KOPT-K1 (cell line): Measurements from ENCODE around the gene APBA1.

ENCODE experiments used
- H3K27ac ChIP-seq: fragments of 200-600 bp; sonication (generic); 2 replicates; pipeline ENCODE4 v1.5.1; 2016; ENCODE audit warnings: antibody characterized with exemption, mild to moderate bottlenecking, low read depth, low read length; ENCODE audit not compliant: poor library complexity, severe bottlenecking
- H3K36me3 ChIP-seq: fragments of 200-600 bp; sonication (generic); 2 replicates; pipeline ENCODE4 v1.5.1; 2017; ENCODE audit warnings: antibody characterized with exemption, mild to moderate bottlenecking, low read length, moderate library complexity; ENCODE audit not compliant: insufficient read depth
- H3K9me3 ChIP-seq: fragments of 200-600 bp; sonication (generic); 2 replicates; pipeline ENCODE4 v1.5.1; 2017; ENCODE audit warnings: antibody characterized with exemption, low read length, mild to moderate bottlenecking; ENCODE audit not compliant: insufficient read depth, poor library complexity, severe bottlenecking

Gene APBA1

GRCh38 chr9:69476016-69476415 is 196.2 kb downstream of the APBA1 start:
- Histone ChIP-seq H3K9me3 (no peaks in the 10 kb centered on the region), H3K27ac (no peak overlapping the region), H3K36me3 (no peaks in the 10 kb centered on the region)

- Histone ChIP-seq H3K27ac (no peak overlapping the region), H3K9me3 (no peaks in the 10 kb centered on the region), H3K36me3 (no peaks in the 10 kb centered on the region)
These were observed 197.3 kb downstream of the APBA1 start for GRCh38 chr9:69474821-69475220.

- no peaks in the 10 kb centered on the region for H3K9me3 ChIP-seq
- H3K27ac ChIP-seq = no peak overlapping the region
- no peaks in the 10 kb centered on the region for H3K36me3 ChIP-seq
These were observed 200.0 kb downstream of the APBA1 start for GRCh38 chr9:69472101-69472620.

GRCh38 chr9:69471433-69471832 is 200.7 kb downstream of the APBA1 start:
- H3K9me3 ChIP-seq = no peaks in the 10 kb centered on the region
- H3K36me3 ChIP-seq = no peaks in the 10 kb centered on the region
- no peak overlapping the region for H3K27ac ChIP-seq

GRCh38 chr9:69470186-69470977 is 201.8 kb downstream of the APBA1 start:
- Histone ChIP-seq H3K27ac (no peak overlapping the region), H3K36me3 (no peaks in the 10 kb centered on the region), H3K9me3 (no peaks in the 10 kb centered on the region)

- Histone ChIP-seq H3K9me3 (no peaks in the 10 kb centered on the region), H3K27ac (no peak overlapping the region), H3K36me3 (no peaks in the 10 kb centered on the region)
These were observed 203.0 kb downstream of the APBA1 start for GRCh38 chr9:69469136-69469535.

- Histone ChIP-seq H3K9me3 (no peaks in the 10 kb centered on the region), H3K27ac (no peak overlapping the region), H3K36me3 (no peaks in the 10 kb centered on the region)
These were observed 203.8 kb downstream of the APBA1 start for GRCh38 chr9:69468380-69468779.

GRCh38 chr9:69466151-69466550 is 206.0 kb downstream of the APBA1 start:
- H3K36me3 ChIP-seq = no peaks in the 10 kb centered on the region
- H3K9me3 ChIP-seq = no peaks in the 10 kb centered on the region
- H3K27ac ChIP-seq = no peak overlapping the region

- Histone ChIP-seq H3K27ac (no peak overlapping the region), H3K9me3 (no peaks in the 10 kb centered on the region), H3K36me3 (no peaks in the 10 kb centered on the region)
These were observed 206.7 kb downstream of the APBA1 start for GRCh38 chr9:69465473-69465872.

- Histone ChIP-seq H3K36me3 (no peaks in the 10 kb centered on the region), H3K9me3 (no peaks in the 10 kb centered on the region), H3K27ac (no peak overlapping the region)
These were observed 208.6 kb downstream of the APBA1 start for GRCh38 chr9:69463497-69464068.

- Histone ChIP-seq H3K9me3 (no peaks in the 10 kb centered on the region), H3K36me3 (no peaks in the 10 kb centered on the region), H3K27ac (no peak overlapping the region)
These were observed 209.8 kb downstream of the APBA1 start for GRCh38 chr9:69462394-69462793.

- H3K9me3 ChIP-seq = no peaks in the 10 kb centered on the region
- no peaks in the 10 kb centered on the region for H3K36me3 ChIP-seq
- H3K27ac ChIP-seq = no peak overlapping the region
These were observed 210.9 kb downstream of the APBA1 start for GRCh38 chr9:69461103-69461887.

- Histone ChIP-seq H3K9me3 (no peaks in the 10 kb centered on the region), H3K36me3 (no peaks in the 10 kb centered on the region), H3K27ac (no peak overlapping the region)
These were observed 212.2 kb downstream of the APBA1 start for GRCh38 chr9:69460012-69460411.

- H3K27ac ChIP-seq = no peak overlapping the region
- H3K36me3 ChIP-seq = no peaks in the 10 kb centered on the region
- H3K9me3 ChIP-seq = no peaks in the 10 kb centered on the region
These were observed 214.0 kb downstream of the APBA1 start for GRCh38 chr9:69458176-69458575.

GRCh38 chr9:69456201-69456600 is 216.0 kb downstream of the APBA1 start:
- no peaks in the 10 kb centered on the region for H3K36me3 ChIP-seq
- no peaks in the 10 kb centered on the region for H3K9me3 ChIP-seq
- H3K27ac ChIP-seq = no peak overlapping the region
